ENCODE data around the gene BEND5. TPM values are rescaled to one million over a fixed set of nuclear protein-coding genes. Genes with fewer than 3 reads are reported as not detected.

The BEND5 gene
- polyA plus RNA-seq, 3 donors = 0.13 TPM; not detected in 2

GRCh38 chr1:48775831-48776392, 779 bp downstream of the BEND5 start:
- peak overlapping the region; percentile 90 for H3K4me2 ChIP-seq (replicated peaks; ENCODE audit: extremely low read depth, low read length, poor library complexity, severe bottlenecking)
- no peaks in the 10 kb centered on the region for H4K20me1 ChIP-seq (ENCODE audit: insufficient read depth, low read length)
- Mint-ChIP-seq H3K4me3 (peak overlapping the region; percentile 76 to 87), H3K27ac (peak overlapping the region in 2 of 7 donors; percentile 0 to 61), H3K27me3 (ENCODE audit: low read depth in 3 of 3) (peaks cover 9 to 19% (median 11%) of the 10 kb centered on the region in 3 donors), H3K36me3 (peaks cover 0 to 4% of the 10 kb centered on the region in 2 donors), H3K9me3 (peaks cover 0 to 2% (median 0%) of the 10 kb centered on the region in 7 donors), H3K4me1 (peaks cover 31% of the 10 kb centered on the region)
- H3K4me3 ChIP-seq (replicated peaks in 1 of 3; ENCODE audit: low read depth in 2 of 3, low read length in 3 of 3) = peak overlapping the region in 2 of 3 experiments; percentile 41 to 74
- peak overlapping the region; percentile 62 for H3K9ac ChIP-seq (ENCODE audit: insufficient read depth, low read length, poor library complexity, severe bottlenecking)
- no peaks in the 10 kb centered on the region for H3K79me2 ChIP-seq (ENCODE audit: insufficient read depth, low read length)
- intact Hi-C loops (cut with micrococcal nuclease) = no loop called here
- H3K4me1 ChIP-seq (ENCODE audit: control insufficient read depth in 1 of 2, insufficient read depth in 2 of 2, low read length in 2 of 2) = peaks cover 12 to 28% of the 10 kb centered on the region in 2 donors
- 0% methylated on average over 6 of the region's 7 CpGs for WGBS (ENCODE audit: insufficient coverage)
- TF ChIP-seq, protein P1, sequence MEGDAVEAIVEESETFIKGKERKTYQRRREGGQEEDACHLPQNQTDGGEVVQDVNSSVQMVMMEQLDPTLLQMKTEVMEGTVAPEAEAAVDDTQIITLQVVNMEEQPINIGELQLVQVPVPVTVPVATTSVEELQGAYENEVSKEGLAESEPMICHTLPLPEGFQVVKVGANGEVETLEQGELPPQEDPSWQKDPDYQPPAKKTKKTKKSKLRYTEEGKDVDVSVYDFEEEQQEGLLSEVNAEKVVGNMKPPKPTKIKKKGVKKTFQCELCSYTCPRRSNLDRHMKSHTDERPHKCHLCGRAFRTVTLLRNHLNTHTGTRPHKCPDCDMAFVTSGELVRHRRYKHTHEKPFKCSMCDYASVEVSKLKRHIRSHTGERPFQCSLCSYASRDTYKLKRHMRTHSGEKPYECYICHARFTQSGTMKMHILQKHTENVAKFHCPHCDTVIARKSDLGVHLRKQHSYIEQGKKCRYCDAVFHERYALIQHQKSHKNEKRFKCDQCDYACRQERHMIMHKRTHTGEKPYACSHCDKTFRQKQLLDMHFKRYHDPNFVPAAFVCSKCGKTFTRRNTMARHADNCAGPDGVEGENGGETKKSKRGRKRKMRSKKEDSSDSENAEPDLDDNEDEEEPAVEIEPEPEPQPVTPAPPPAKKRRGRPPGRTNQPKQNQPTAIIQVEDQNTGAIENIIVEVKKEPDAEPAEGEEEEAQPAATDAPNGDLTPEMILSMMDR (IDR thresholded peaks at IDR 0.05) = no peak
- H3K36me3 ChIP-seq (replicated peaks in 1 of 2; ENCODE audit: control insufficient read depth in 1 of 2, insufficient read depth in 2 of 2, low read length in 2 of 2) = no peaks in the 10 kb centered on the region
- DNase-seq = no peak
- H2AFZ ChIP-seq (ENCODE audit: insufficient read depth, low read depth, low read length, poor library complexity, severe bottlenecking) = peak overlapping the region; percentile 76
- no peaks in the 10 kb centered on the region for H3K9me3 ChIP-seq (replicated peaks in 1 of 2; ENCODE audit: control insufficient read depth in 1 of 2, insufficient read depth in 1 of 2, low read length in 2 of 2)
- no peak overlapping the region for H3K27ac ChIP-seq (ENCODE audit: low read depth in 1 of 2, low read length in 2 of 2)
- H3K27me3 ChIP-seq (ENCODE audit: control insufficient read depth in 2 of 2, insufficient read depth in 2 of 2, low read length in 2 of 2) = no peaks in the 10 kb centered on the region

- peaks cover 4 to 7% of the 10 kb centered on the region in 2 donors for H3K9me3 ChIP-seq (replicated peaks in 1 of 2; ENCODE audit: control insufficient read depth in 1 of 2, insufficient read depth in 1 of 2, low read length in 2 of 2)
- H3K36me3 ChIP-seq (replicated peaks in 1 of 2; ENCODE audit: control insufficient read depth in 1 of 2, insufficient read depth in 2 of 2, low read length in 2 of 2) = no peaks in the 10 kb centered on the region
- 100% methylated on average over 1 of the region's 1 CpG for WGBS (ENCODE audit: insufficient coverage)
- Mint-ChIP-seq H3K9me3 (peaks cover 2 to 7% (median 5%) of the 10 kb centered on the region in 7 donors), H3K4me1 (peaks cover 33% of the 10 kb centered on the region), H3K36me3 (peaks cover 0 to 7% of the 10 kb centered on the region in 2 donors), H3K27ac (no peak overlapping the region), H3K27me3 (ENCODE audit: low read depth in 3 of 3) (peaks cover 7 to 19% (median 11%) of the 10 kb centered on the region in 3 donors), H3K4me3 (no peak overlapping the region)
- no peak overlapping the region for H3K4me3 ChIP-seq (replicated peaks in 1 of 3; ENCODE audit: low read depth in 2 of 3, low read length in 3 of 3)
- H3K4me2 ChIP-seq (replicated peaks; ENCODE audit: extremely low read depth, low read length, poor library complexity, severe bottlenecking) = no peak overlapping the region
- no peaks in the 10 kb centered on the region for H4K20me1 ChIP-seq (ENCODE audit: insufficient read depth, low read length)
- no peak overlapping the region for H3K27ac ChIP-seq (ENCODE audit: low read depth in 1 of 2, low read length in 2 of 2)
- intact Hi-C loops (cut with micrococcal nuclease) = no loop called here
- peaks cover 12 to 28% of the 10 kb centered on the region in 2 donors for H3K4me1 ChIP-seq (ENCODE audit: control insufficient read depth in 1 of 2, insufficient read depth in 2 of 2, low read length in 2 of 2)
- no peak overlapping the region for H3K9ac ChIP-seq (ENCODE audit: insufficient read depth, low read length, poor library complexity, severe bottlenecking)
- TF ChIP-seq, protein P1 (IDR thresholded peaks at IDR 0.05) = no peak
- no peaks in the 10 kb centered on the region for H3K27me3 ChIP-seq (ENCODE audit: control insufficient read depth in 2 of 2, insufficient read depth in 2 of 2, low read length in 2 of 2)
- no peak for DNase-seq
- no peaks in the 10 kb centered on the region for H3K79me2 ChIP-seq (ENCODE audit: insufficient read depth, low read length)
- no peak overlapping the region for H2AFZ ChIP-seq (ENCODE audit: insufficient read depth, low read depth, low read length, poor library complexity, severe bottlenecking)
Measured at GRCh38 chr1:48773133-48773532, 3.6 kb downstream of the BEND5 start.

All from CD14-positive monocyte (primary cell).